Measurements from ENCODE around the gene ARFRP1.
"Not testable (repeated sequence)": the region's sequence is repeated elsewhere in the genome, so short reads cannot be mapped to it uniquely, and the experiment has no call there.

- not testable (repeated sequence) for TF ChIP-seq CTCF, POLR2AphosphoS5 (IDR thresholded peaks at IDR 0.05)
These were observed 36.1 kb downstream of the ARFRP1 start for GRCh38 chr20:63671695-63672094.
